ENCODE results near the gene ABI3. TPM values are rescaled to one million over a fixed set of nuclear protein-coding genes. Genes with fewer than 3 reads are reported as not detected.

ABI3 gene
- total RNA-seq, 1 donor from 2014 or later, result 4.9 TPM

DNA sequence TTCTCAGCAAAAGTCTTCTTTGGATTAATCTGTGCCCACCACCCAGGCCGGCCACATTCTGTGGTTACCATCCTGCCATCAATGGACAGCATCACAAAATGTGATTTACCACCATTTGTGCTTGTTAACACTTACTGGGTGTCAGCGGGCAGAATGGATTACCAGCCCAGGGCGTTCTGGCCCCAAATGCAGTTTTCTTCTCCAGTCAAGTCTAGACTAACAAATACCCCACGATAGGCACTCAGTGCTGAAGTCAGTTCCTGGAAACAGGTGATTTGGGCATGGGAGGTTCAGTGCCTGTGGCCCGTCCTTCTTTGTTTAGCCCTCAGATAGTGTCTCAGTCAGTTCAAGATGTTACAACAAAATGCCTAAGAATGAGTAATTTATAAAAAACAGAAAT is 58.8 kb downstream of the ABI3 start:
- no peak overlapping the region for H3K4me3 ChIP-seq
- H3K36me3 ChIP-seq, result no peaks in the 10 kb centered on the region
- intact Hi-C loops (cut with micrococcal nuclease), result no loop called here
- no peak for DNase-seq
- no peaks in the 10 kb centered on the region for H3K4me1 ChIP-seq
- no peaks in the 10 kb centered on the region for H3K9me3 ChIP-seq (replicated peaks)
- no peak overlapping the region for H3K27ac ChIP-seq (replicated peaks)
- no peaks in the 10 kb centered on the region for H3K27me3 ChIP-seq (ENCODE audit: low read depth)
- TF ChIP-seq, protein P1, sequence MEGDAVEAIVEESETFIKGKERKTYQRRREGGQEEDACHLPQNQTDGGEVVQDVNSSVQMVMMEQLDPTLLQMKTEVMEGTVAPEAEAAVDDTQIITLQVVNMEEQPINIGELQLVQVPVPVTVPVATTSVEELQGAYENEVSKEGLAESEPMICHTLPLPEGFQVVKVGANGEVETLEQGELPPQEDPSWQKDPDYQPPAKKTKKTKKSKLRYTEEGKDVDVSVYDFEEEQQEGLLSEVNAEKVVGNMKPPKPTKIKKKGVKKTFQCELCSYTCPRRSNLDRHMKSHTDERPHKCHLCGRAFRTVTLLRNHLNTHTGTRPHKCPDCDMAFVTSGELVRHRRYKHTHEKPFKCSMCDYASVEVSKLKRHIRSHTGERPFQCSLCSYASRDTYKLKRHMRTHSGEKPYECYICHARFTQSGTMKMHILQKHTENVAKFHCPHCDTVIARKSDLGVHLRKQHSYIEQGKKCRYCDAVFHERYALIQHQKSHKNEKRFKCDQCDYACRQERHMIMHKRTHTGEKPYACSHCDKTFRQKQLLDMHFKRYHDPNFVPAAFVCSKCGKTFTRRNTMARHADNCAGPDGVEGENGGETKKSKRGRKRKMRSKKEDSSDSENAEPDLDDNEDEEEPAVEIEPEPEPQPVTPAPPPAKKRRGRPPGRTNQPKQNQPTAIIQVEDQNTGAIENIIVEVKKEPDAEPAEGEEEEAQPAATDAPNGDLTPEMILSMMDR (IDR thresholded peaks at IDR 0.05; ENCODE audit: borderline replicate concordance), result no peak

Other genes starting within 250 kb of the ABI3 start
- gene GIP, start 242.1 kb upstream of the ABI3 start, total RNA-seq, result not detected
- not detected for gene IGF2BP1, start 213.3 kb upstream of the ABI3 start, total RNA-seq
- gene B4GALNT2, start 77.9 kb upstream of the ABI3 start, total RNA-seq, result not detected
- 2.2 TPM for gene GNGT2, start 133 bp upstream of the ABI3 start, total RNA-seq
- 0.52 TPM for gene PHOSPHO1, start 20.1 kb downstream of the ABI3 start, total RNA-seq
- 19.2 TPM for gene ZNF652, start 151.5 kb downstream of the ABI3 start, total RNA-seq
- gene PHB1, start 204.2 kb downstream of the ABI3 start, total RNA-seq, result 217 TPM

Measured in left ventricle myocardium inferior (tissue), 1 donor.